A673 (cell line): ENCODE results near the gene MRPL50. TPM values are rescaled to one million over a fixed set of nuclear protein-coding genes. Genes with fewer than 3 reads are reported as not detected.
"Not testable (repeated sequence)": the region's sequence is repeated elsewhere in the genome, so short reads cannot be mapped to it uniquely, and the experiment has no call there.

Experiments
- BruUV-seq: library from RNA; stranded (reverse); fragments of 400-500 nt; replicated peaks from 2 replicates; lab custom pipeline; 2021; lab: Mats Ljungman, UMichigan
- CTCF ChIA-PET: fragments of 300-600 bp; sonication (Branson Sonifier 250); formaldehyde crosslinking; loops from one replicate; lab custom pipeline; 2022; ENCODE audit warnings: antibody characterized with exemption; lab: Charles Lee
- POLR2A ChIA-PET: fragments of 300-600 bp; sonication (Branson Sonifier 250); formaldehyde crosslinking; loops from one replicate; lab custom pipeline; 2022; ENCODE audit warnings: antibody characterized with exemption; ENCODE audit not compliant: low non-redundant PET; lab: Charles Lee
- DNase-seq: peaks from one replicate; pipeline ENCODE4 v3.0.0-alpha.2; 2015; ENCODE audit warnings: low spot score
- H3K27ac ChIP-seq: fragments of 200-600 bp; sonication (generic); 2 replicates; pipeline ENCODE4 v1.5.1; 2016; ENCODE audit warnings: mixed run types, low read depth, mild to moderate bottlenecking, mixed read lengths, antibody characterized with exemption, low read length; ENCODE audit not compliant: poor library complexity, severe bottlenecking
- H3K27me3 ChIP-seq: fragments of 200-600 bp; sonication (generic); replicated peaks from 2 replicates; pipeline ENCODE4 v1.6.1; 2017; ENCODE audit warnings: mixed run types, low read depth, mild to moderate bottlenecking, mixed read lengths, antibody characterized with exemption, low read length; ENCODE audit not compliant: insufficient read depth, poor library complexity
- H3K36me3 ChIP-seq: fragments of 200-600 bp; sonication (generic); 2 replicates; pipeline ENCODE4 v1.6.1; 2016; ENCODE audit warnings: mixed run types, mild to moderate bottlenecking, mixed read lengths, antibody characterized with exemption, low read length; ENCODE audit not compliant: insufficient read depth, poor library complexity, severe bottlenecking
- H3K4me1 ChIP-seq: fragments of 200-600 bp; sonication (generic); 2 replicates; pipeline ENCODE4 v1.6.1; 2017; ENCODE audit warnings: mixed run types, mild to moderate bottlenecking, mixed read lengths, antibody characterized with exemption, low read length; ENCODE audit not compliant: insufficient read depth, poor library complexity, severe bottlenecking
- H3K4me3 ChIP-seq: fragments of 200-600 bp; sonication (generic); 2 replicates; pipeline ENCODE4 v1.5.1; 2016; ENCODE audit warnings: low read depth, mixed run types, mild to moderate bottlenecking, mixed read lengths, low read length; ENCODE audit not compliant: poor library complexity, severe bottlenecking
- H3K9me3 ChIP-seq: fragments of 200-600 bp; sonication (generic); 2 replicates; pipeline ENCODE4 v1.6.1; 2016; ENCODE audit warnings: mixed run types, low read depth, mild to moderate bottlenecking, mixed read lengths, antibody characterized with exemption, low read length; ENCODE audit not compliant: poor library complexity, severe bottlenecking
- EZH2 ChIP-seq: fragments of 200-600 bp; sonication (generic); IDR thresholded peaks from 2 replicates; pipeline ENCODE4 v1.6.1; 2017; ENCODE audit warnings: borderline replicate concordance, low read depth, mild to moderate bottlenecking, mixed read lengths, antibody characterized with exemption, low read length; ENCODE audit not compliant: poor library complexity, severe bottlenecking
- intact Hi-C: fragments of 100-400 bp; cut with micrococcal nuclease; formaldehyde crosslinking; loops from one replicate; pipeline ENCODE4 v1.10.0; 2022; ENCODE audit not compliant: unreplicated experiment
- total RNA-seq: library from RNA; stranded (reverse); gene quantifications from 2 replicates; pipeline ENCODE4 v1.2.3, GENCODE V29; 2021
- TF ChIP-seq, protein P1 (sequence below): fragments of 300-800, 200-600 bp; sonication (generic); conservative IDR thresholded peaks from 2 replicates; pipeline ENCODE4 v1.5.1; 2017; ENCODE audit warnings: low read depth, mild to moderate bottlenecking, antibody characterized with exemption, low read length, moderate library complexity, mixed read lengths

The MRPL50 gene
- total RNA-seq, 1 experiment from 2014 or later, result 17.0 TPM

GRCh38 chr9:101393135-101393534 lies 5.3 kb downstream of the MRPL50 start:
- DNase-seq, result no peak
- H3K27me3 ChIP-seq, result no peaks in the 10 kb centered on the region
- BruUV-seq, result no TSS peak
- no peak overlapping the region for H3K4me3 ChIP-seq
- intact Hi-C loops, result no loop called here
- peaks cover under 1% of the 10 kb centered on the region for H3K4me1 ChIP-seq
- peaks cover 54% of the 10 kb centered on the region for H3K36me3 ChIP-seq
- H3K27ac ChIP-seq, result no peak overlapping the region
- no peak for TF ChIP-seq EZH2
- TF ChIP-seq, protein P1, sequence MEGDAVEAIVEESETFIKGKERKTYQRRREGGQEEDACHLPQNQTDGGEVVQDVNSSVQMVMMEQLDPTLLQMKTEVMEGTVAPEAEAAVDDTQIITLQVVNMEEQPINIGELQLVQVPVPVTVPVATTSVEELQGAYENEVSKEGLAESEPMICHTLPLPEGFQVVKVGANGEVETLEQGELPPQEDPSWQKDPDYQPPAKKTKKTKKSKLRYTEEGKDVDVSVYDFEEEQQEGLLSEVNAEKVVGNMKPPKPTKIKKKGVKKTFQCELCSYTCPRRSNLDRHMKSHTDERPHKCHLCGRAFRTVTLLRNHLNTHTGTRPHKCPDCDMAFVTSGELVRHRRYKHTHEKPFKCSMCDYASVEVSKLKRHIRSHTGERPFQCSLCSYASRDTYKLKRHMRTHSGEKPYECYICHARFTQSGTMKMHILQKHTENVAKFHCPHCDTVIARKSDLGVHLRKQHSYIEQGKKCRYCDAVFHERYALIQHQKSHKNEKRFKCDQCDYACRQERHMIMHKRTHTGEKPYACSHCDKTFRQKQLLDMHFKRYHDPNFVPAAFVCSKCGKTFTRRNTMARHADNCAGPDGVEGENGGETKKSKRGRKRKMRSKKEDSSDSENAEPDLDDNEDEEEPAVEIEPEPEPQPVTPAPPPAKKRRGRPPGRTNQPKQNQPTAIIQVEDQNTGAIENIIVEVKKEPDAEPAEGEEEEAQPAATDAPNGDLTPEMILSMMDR, result no peak
- CTCF ChIA-PET, result no interaction called here
- peaks cover 23% of the 10 kb centered on the region for H3K9me3 ChIP-seq
- POLR2A ChIA-PET, result no interaction called here

DNA sequence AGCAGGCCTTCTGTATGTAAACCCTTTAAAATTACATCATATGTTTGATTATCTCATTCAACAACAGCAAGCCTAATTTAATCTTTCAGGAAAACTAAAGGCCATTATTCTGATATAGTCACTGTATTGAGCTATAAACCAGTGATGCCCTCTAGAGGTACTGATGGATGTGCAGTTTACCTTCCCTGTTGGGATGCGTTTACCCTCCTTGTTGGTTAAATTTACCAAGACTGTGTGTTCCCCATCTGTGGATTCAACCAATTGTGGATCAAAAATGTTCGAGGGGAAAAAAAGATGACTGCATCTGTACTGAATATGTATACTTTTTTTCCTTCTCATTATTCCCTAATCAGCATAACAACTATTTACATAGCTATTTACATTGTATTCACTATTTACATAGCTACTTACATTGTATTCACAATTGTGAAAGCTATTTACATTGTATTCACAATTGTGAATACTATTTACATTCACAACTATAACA lies 9.9 kb downstream of the MRPL50 start:
- POLR2A ChIA-PET, result no interaction called here

DNA sequence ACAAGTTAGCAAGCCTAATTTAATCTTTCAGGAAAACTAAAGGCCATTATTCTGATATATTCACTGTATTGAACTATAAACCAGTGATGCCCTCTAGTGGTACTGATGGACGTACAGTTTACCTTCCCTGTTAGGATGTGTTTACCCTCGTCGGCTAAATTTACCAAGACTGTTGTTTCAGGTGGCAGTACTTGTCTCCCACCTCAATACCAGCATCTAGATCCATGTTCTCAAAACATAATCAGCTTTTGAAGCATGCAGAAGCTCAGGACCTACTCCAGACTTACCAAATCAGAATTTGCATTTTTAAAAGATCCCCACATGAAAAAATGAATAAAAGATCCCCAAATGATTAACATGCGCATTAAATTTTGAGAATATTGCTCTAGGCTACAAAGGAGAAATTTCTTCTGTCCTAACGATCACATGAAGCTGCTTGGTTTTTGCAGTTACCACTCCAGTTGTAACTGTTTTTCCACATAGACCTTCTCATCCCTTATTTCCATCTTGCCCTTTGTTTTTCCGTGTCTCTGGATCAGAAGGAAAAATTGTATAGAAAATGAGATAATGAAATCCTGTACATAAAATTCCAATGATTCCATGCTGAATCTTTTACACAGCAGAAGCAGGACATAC lies 10.4 kb downstream of the MRPL50 start:
- Histone ChIP-seq H3K27me3 (no peaks in the 10 kb centered on the region), H3K36me3 (peaks cover 28% of the 10 kb centered on the region), H3K9me3 (peaks cover under 1% of the 10 kb centered on the region), H3K4me3 (no peak overlapping the region), H3K27ac (no peak overlapping the region), H3K4me1 (peaks cover 4% of the 10 kb centered on the region)
- no TSS peak for BruUV-seq
- POLR2A ChIA-PET, result no interaction called here
- intact Hi-C loops, result loop anchor here (1.0 to 10.0 kb wide), 3 partner anchors 72 to 786 kb away; no protein-coding TSS in a partner anchor
- peak; percentile 70 for DNase-seq
- CTCF ChIA-PET, result interaction anchor here (1.0 to 1.7 kb wide), 4 partner anchors 11 to 269 kb away, joined by 4 to 5 read pairs (median 4); partner anchors contain the start of genes MRPL50 and ZNF189
- TF ChIP-seq EZH2, result no peak
- TF ChIP-seq, protein P1, result peak; percentile 79

More for the DNA sequence above, 9.9 kb downstream of the MRPL50 start:
- Histone ChIP-seq H3K9me3 (peaks cover 7% of the 10 kb centered on the region), H3K27ac (no peak overlapping the region), H3K27me3 (no peaks in the 10 kb centered on the region), H3K4me3 (no peak overlapping the region), H3K36me3 (peaks cover 30% of the 10 kb centered on the region), H3K4me1 (peaks cover 4% of the 10 kb centered on the region)
- intact Hi-C loops, result loop anchor here (1.0 to 10.0 kb wide), 3 partner anchors 72 to 786 kb away; no protein-coding TSS in a partner anchor
- BruUV-seq, result no TSS peak
- TF ChIP-seq, protein P1, result peak; percentile 53
- no peak for TF ChIP-seq EZH2
- CTCF ChIA-PET, result interaction anchor here (1.0 to 1.7 kb wide), 4 partner anchors 10 to 269 kb away, joined by 4 to 5 read pairs (median 4); partner anchors contain the start of genes MRPL50 and ZNF189
- peak; percentile 34 for DNase-seq

GRCh38 chr9:101384873-101385536 lies 13.4 kb downstream of the MRPL50 start, which contains the start of gene BAAT:
Gene BAAT (minus strand): TSS chr9:101385006. CDS start chr9:101371404, 13,602 bp downstream.
- CTCF ChIA-PET, BruUV-seq, POLR2A ChIA-PET, H3K4me1 ChIP-seq, DNase-seq, H3K9me3 ChIP-seq, H3K27me3 ChIP-seq, H3K27ac ChIP-seq, H3K4me3 ChIP-seq: not testable (repeated sequence)
- H3K36me3 ChIP-seq, result peaks cover 16% of the 10 kb centered on the region
- intact Hi-C loops, result loop anchor here (5.0 to 10.0 kb wide), 2 partner anchors 670 to 783 kb away; no protein-coding TSS in a partner anchor
